Stomach (tissue), 9 donors: ENCODE data around the gene TMEM235. TPM values are rescaled to one million over a fixed set of nuclear protein-coding genes. Genes with fewer than 3 reads are reported as not detected.

Source experiments
- DNase-seq, 2 donors: peaks; one replicate each; pipeline versions ENCODE4 v3.0.0 to v3.0.0-alpha.2; 2013 to 2019
- H3K27ac ChIP-seq, 5 donors: fragments of 200-600 bp in 4 of 5; sonication (generic) in 4 of 5; one replicate each; pipeline ENCODE4 v1.5.1; 2013 to 2019; ENCODE audit warnings: mild to moderate bottlenecking in 1 of 5, moderate library complexity in 1 of 5
- H3K27me3 ChIP-seq, 3 donors: fragments of 200-600 bp; sonication (generic); one replicate each; pipeline ENCODE4 v1.5.1; 2017 to 2019; ENCODE audit warnings: mixed run types in 1 of 3
- H3K36me3 ChIP-seq, 4 donors: fragments of 200-600 bp; sonication (generic); 1 replicate in 3 of 4; 2 replicates in 1 of 4; pipeline ENCODE4 v1.5.1; 2016 to 2019
- H3K4me1 ChIP-seq, 4 donors: fragments of 200-600 bp; sonication (generic); one replicate each; pipeline ENCODE4 v1.5.1; 2016 to 2019
- H3K4me3 ChIP-seq, 4 donors: fragments of 200-600 bp; sonication (generic) in 3 of 4; one replicate each; pipeline ENCODE4 v1.5.1; 2016 to 2019; ENCODE audit warnings: mild to moderate bottlenecking in 1 of 4
- H3K9me3 ChIP-seq, 4 donors: fragments of 200-600 bp; sonication (generic); one replicate each; pipeline ENCODE4 v1.5.1; 2016 to 2019
- EP300 ChIP-seq: sonication (generic); formaldehyde crosslinking; IDR thresholded peaks from one replicate; pipeline ENCODE4 v1.6.1; 2017; ENCODE audit warnings: antibody characterized with exemption
- POLR2A ChIP-seq, 4 donors: fragments of 450-650 bp; IDR thresholded peaks; one replicate each; pipeline ENCODE4 v1.6.1; 2016; ENCODE audit warnings: antibody characterized with exemption in 4 of 4, control low read depth in 2 of 4, mild to moderate bottlenecking in 1 of 4, moderate library complexity in 1 of 4
- POLR2AphosphoS5 ChIP-seq, 3 donors: sonication (generic); formaldehyde crosslinking; IDR thresholded peaks; one replicate each; pipeline ENCODE4 v1.6.1; 2016; ENCODE audit warnings: antibody characterized with exemption in 3 of 3
- WGBS, 5 donors: extraction: QIAGEN DNeasy Blood & Tissue Kit in 3 of 5; methylation state at CpG; one replicate each; pipeline versions ENCODE4 v1.1.5 to v1.1.7; 2013 to 2018; 5-methylcytosine and 5-hydroxymethylcytosine counted together
- intact Hi-C: fragments of 100-400 bp; cut with DNase I; formaldehyde crosslinking; loops from one replicate; pipeline ENCODE4 v1.15.1; 2023; ENCODE audit warnings: low total_unique reads
- polyA plus RNA-seq, 3 donors: library from polyadenylated mRNA; stranded (reverse); fragments of 200-250 nt; gene quantifications; one replicate each; pipeline ENCODE4 v1.2.3, GENCODE V29; 2013
- total RNA-seq, 5 donors: library from RNA; depleted of rRNA; stranded (reverse); fragments of >200 nt; gene quantifications; one replicate each; pipeline versions ENCODE4 v1.1.0 to v1.2.3, GENCODE V29; 2014 to 2016
- TF ChIP-seq, protein P1 (sequence below), 7 experiments: fragments of 450-650 bp in 4 of 7; fragments of 200-600 bp in 3 of 7; sonication (generic) in 3 of 7; IDR thresholded peaks; one replicate each; pipeline ENCODE4 v1.5.1; 2016 to 2019; ENCODE audit warnings: antibody characterized with exemption in 7 of 7, control low read depth in 2 of 7, mild to moderate bottlenecking in 1 of 7
- donor health status: healthy with polysubstance abuse.
- donor health status: Bipolar disorder and iron deficiency.
- donor health status: healthy.

Gene TMEM235
- total and polyA plus RNA-seq, 8 donors: not detected

DNA sequence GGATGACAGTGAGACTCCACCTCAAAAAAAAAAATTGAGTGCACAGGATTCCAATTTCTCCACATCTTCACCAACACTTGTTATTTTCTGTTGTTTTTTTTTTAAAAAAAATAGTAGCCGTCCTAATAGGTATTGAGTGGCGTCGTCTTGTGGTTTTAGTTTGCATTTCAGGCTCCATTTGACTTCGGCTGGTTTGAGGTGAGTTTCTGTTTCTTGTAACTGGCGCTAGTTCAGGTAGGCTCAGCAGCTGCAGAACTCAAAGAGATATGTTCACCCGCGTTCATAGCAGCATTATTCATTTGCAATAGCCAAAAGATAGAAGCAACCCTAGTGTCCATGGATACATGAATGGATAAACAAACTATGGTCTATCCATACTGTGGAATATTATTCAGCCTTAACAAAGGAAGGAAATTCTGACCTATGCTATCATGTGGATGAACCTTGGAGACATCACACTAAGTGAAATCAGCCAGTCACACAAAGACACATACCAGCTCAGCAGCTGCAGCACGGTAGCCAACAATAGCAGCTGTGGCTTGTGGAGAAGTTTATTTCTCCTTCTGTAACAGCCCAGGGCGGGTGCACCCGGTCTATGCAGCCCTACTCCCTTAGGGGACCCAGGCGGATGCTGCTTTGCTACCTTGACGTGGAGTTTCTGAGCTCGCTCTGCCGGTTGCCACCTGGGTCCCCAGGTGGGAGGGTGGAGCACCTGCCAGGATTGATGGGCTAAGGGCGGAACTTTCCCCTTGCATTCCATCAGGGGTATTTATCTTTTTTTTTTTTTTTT is 44.9 kb downstream of the TMEM235 start:
- TF ChIP-seq, protein P1, sequence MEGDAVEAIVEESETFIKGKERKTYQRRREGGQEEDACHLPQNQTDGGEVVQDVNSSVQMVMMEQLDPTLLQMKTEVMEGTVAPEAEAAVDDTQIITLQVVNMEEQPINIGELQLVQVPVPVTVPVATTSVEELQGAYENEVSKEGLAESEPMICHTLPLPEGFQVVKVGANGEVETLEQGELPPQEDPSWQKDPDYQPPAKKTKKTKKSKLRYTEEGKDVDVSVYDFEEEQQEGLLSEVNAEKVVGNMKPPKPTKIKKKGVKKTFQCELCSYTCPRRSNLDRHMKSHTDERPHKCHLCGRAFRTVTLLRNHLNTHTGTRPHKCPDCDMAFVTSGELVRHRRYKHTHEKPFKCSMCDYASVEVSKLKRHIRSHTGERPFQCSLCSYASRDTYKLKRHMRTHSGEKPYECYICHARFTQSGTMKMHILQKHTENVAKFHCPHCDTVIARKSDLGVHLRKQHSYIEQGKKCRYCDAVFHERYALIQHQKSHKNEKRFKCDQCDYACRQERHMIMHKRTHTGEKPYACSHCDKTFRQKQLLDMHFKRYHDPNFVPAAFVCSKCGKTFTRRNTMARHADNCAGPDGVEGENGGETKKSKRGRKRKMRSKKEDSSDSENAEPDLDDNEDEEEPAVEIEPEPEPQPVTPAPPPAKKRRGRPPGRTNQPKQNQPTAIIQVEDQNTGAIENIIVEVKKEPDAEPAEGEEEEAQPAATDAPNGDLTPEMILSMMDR (IDR thresholded peaks at IDR 0.05): no peak
- no peak for TF ChIP-seq POLR2AphosphoS5 (IDR thresholded peaks at IDR 0.05)
- no peak for TF ChIP-seq EP300
- no peak for TF ChIP-seq POLR2A (IDR thresholded peaks at IDR 0.05)
- Histone ChIP-seq H3K27me3 (peaks cover 0 to 21% (median 0%) of the 10 kb centered on the region in 3 donors), H3K9me3 (no peaks in the 10 kb centered on the region), H3K4me1 (peaks cover 0 to 20% (median 10%) of the 10 kb centered on the region in 4 donors), H3K27ac (no peak overlapping the region), H3K4me3 (no peak overlapping the region), H3K36me3 (no peaks in the 10 kb centered on the region)
- intact Hi-C loops: no loop called here
- DNase-seq: no peak
- WGBS, 5 donors: 73 to 80% (median 77%) methylated on average over 15 of the region's 15 CpGs

DNA sequence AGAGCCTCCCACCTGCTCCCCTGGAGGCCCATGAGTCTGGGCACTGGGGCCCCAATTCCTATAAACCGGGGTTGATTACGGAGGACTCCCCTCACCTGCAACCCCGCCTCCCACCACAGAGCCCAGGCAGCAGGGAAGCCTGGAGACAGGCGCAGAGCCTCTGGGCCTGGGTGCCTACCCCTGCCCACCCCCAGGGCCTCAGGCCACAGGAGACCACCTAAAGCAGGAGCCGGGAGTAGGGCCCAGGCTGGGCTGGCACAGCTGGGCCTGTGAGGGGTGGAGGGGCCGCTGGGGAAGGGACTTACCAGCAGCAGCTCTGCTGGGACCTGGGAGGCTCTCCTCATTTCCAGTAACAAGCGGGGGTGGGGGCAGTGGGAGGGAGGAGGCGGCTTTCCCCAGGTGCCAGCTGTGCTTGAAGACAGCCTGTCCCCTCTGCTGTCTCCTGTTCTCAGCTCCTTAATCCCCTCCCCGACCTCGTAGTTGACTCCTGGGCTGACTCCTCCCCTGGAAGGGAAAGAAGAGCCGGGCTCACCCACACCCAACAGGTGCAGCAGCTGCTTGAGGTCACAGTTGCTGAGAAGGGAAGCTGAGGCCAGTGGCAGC is 46.8 kb downstream of the TMEM235 start:
- intact Hi-C loops: no loop called here
- Histone ChIP-seq H3K27ac (no peak overlapping the region), H3K4me1 (peaks cover 0 to 5% (median under 1%) of the 10 kb centered on the region in 4 donors), H3K4me3 (no peak overlapping the region), H3K9me3 (no peaks in the 10 kb centered on the region), H3K27me3 (peaks cover 0 to 2% (median 0%) of the 10 kb centered on the region in 3 donors), H3K36me3 (no peaks in the 10 kb centered on the region)
- no peak for DNase-seq
- 54 to 70% (median 62%) methylated on average over 7 to 11 of the region's 11 CpGs for WGBS, 5 donors
- TF ChIP-seq, protein P1 (IDR thresholded peaks at IDR 0.05): no peak
- TF ChIP-seq EP300 (no peak), POLR2A (IDR thresholded peaks at IDR 0.05) (no peak), POLR2AphosphoS5 (IDR thresholded peaks at IDR 0.05) (no peak)

DNA sequence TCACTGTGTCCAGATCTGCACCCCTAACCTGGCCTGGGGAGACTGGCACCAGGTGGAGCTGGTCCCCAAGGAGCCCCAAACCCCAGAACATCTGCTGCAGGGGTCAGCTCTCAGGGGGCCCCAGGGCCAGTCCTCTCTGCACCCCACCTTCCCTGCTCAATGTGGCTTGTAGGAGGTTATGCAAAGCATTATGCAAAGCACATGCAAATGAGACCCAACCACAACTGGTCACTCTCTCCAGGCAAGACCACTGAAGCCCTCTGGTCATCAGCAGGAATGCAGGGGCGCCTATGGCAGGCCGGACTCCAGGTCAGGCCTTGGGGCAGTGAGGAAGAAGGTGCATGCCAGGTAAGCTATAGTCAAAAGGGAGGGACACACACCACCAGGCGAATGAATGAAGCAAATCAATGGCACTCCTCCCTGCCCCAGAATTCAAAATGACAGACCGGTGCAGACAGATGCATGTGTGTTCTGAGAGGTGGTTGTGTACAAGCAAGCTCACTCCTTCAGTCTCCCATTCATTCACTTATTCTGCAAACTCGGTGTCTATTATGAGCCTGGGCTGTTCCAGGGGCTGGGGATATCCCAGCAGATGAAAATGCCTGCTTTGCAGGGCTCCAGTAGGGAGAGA is 48.0 kb downstream of the TMEM235 start:
- DNase-seq: no peak
- Histone ChIP-seq H3K27me3 (no peaks in the 10 kb centered on the region), H3K4me1 (peaks cover 0 to 4% (median 0%) of the 10 kb centered on the region in 4 donors), H3K4me3 (no peak overlapping the region), H3K27ac (no peak overlapping the region), H3K9me3 (no peaks in the 10 kb centered on the region), H3K36me3 (no peaks in the 10 kb centered on the region)
- TF ChIP-seq, protein P1 (IDR thresholded peaks at IDR 0.05): no peak
- TF ChIP-seq EP300 (no peak), POLR2A (IDR thresholded peaks at IDR 0.05) (no peak), POLR2AphosphoS5 (IDR thresholded peaks at IDR 0.05) (no peak)
- WGBS, 5 donors: 80 to 92% (median 87%) methylated on average over 5 of the region's 5 CpGs
- intact Hi-C loops: no loop called here

DNA sequence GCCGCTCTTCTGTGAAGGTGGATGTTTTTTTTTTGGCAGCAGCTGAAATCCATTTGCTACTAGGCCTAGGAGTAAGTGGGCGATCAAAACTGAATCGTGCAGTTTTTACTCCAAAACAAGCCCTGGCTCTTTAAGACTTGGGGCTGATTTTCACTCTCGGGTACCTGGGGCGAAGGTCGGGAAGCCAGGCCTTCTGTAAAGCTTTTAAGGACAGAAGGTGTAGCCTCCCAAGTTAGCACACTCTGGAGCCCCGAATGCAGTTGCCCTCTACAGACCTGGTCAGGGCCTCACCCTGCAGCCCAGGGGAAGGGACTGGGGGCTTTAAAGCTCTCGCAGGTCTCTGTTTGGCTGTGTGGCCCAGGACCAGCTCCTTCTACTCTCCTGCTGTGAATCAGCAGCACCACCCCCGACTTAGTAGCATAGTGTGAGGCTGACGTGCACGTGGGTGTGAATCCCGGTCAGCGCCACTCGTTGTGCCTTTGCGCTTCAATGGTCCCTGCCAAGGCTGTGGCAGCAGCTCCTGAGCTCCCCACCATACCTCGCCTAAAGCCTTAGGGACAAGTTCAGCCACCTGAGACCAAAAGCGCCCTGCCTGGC is 49.9 kb downstream of the TMEM235 start:
- intact Hi-C loops: no loop called here
- Histone ChIP-seq H3K27me3 (no peaks in the 10 kb centered on the region), H3K4me3 (no peak overlapping the region), H3K27ac (no peak overlapping the region), H3K36me3 (no peaks in the 10 kb centered on the region), H3K4me1 (peaks cover 0 to 4% (median 0%) of the 10 kb centered on the region in 4 donors), H3K9me3 (no peaks in the 10 kb centered on the region)
- no peak for TF ChIP-seq POLR2AphosphoS5 (IDR thresholded peaks at IDR 0.05)
- TF ChIP-seq, protein P1 (IDR thresholded peaks at IDR 0.05): no peak
- no peak for TF ChIP-seq EP300
- TF ChIP-seq POLR2A (IDR thresholded peaks at IDR 0.05): no peak
- 67 to 82% (median 71%) methylated on average over 10 to 17 of the region's 17 CpGs for WGBS, 5 donors
- DNase-seq: no peak
